ENCODE measurements around the gene ABCF2.
A peak's percentile ranks its signal among the peaks of the same experiment; 100 is the strongest.

ABCF2 gene

DNA sequence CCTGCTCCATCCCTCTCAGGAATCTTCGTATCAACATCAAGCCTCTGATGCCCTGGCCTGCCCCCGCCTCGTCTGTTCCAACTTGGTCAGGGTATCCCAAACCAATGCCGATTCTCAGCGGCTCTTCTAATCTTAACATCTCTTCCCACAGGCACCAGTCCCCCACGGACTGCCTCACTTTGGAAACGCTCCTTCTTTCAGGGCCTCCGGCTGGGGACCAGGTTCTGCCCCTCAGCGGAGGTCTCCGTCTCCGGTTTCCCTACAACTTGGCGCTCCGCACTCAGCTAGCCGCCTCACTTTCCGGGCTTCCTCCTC is 488 bp downstream of the ABCF2 start:
- H3K79me2 ChIP-seq (ENCODE audit: insufficient read depth, low read depth): peaks cover 21% of the 10 kb centered on the region
- peaks cover 27% of the 10 kb centered on the region for H3K4me1 ChIP-seq (ENCODE audit: low read depth, poor library complexity, severe bottlenecking)
- H3K4me2 ChIP-seq: peak overlapping the region; percentile 97
- no peaks in the 10 kb centered on the region for H3K27me3 ChIP-seq (ENCODE audit: insufficient read depth, low read depth)
- no peaks in the 10 kb centered on the region for H4K20me1 ChIP-seq (ENCODE audit: insufficient read depth)
- peak overlapping the region; percentile 29 for H3K4me3 ChIP-seq (IDR thresholded peaks at IDR 0.05; ENCODE audit: insufficient read depth, low read depth, low read length)
- H2AFZ ChIP-seq (ENCODE audit: low read depth): peak overlapping the region; percentile 67
- peaks cover 19% of the 10 kb centered on the region; the same call in 1 of the 2 replicates for H3K36me3 ChIP-seq (ENCODE audit: insufficient read depth)
- H3K27ac ChIP-seq: no peak overlapping the region
- H3K9ac ChIP-seq: peak overlapping the region; percentile 52; the same call in 1 of the 2 replicates
- TF ChIP-seq, protein P1, sequence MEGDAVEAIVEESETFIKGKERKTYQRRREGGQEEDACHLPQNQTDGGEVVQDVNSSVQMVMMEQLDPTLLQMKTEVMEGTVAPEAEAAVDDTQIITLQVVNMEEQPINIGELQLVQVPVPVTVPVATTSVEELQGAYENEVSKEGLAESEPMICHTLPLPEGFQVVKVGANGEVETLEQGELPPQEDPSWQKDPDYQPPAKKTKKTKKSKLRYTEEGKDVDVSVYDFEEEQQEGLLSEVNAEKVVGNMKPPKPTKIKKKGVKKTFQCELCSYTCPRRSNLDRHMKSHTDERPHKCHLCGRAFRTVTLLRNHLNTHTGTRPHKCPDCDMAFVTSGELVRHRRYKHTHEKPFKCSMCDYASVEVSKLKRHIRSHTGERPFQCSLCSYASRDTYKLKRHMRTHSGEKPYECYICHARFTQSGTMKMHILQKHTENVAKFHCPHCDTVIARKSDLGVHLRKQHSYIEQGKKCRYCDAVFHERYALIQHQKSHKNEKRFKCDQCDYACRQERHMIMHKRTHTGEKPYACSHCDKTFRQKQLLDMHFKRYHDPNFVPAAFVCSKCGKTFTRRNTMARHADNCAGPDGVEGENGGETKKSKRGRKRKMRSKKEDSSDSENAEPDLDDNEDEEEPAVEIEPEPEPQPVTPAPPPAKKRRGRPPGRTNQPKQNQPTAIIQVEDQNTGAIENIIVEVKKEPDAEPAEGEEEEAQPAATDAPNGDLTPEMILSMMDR (conservative IDR thresholded peaks at IDR 0.05; ENCODE audit: low read depth, low read length): no peak

DNA sequence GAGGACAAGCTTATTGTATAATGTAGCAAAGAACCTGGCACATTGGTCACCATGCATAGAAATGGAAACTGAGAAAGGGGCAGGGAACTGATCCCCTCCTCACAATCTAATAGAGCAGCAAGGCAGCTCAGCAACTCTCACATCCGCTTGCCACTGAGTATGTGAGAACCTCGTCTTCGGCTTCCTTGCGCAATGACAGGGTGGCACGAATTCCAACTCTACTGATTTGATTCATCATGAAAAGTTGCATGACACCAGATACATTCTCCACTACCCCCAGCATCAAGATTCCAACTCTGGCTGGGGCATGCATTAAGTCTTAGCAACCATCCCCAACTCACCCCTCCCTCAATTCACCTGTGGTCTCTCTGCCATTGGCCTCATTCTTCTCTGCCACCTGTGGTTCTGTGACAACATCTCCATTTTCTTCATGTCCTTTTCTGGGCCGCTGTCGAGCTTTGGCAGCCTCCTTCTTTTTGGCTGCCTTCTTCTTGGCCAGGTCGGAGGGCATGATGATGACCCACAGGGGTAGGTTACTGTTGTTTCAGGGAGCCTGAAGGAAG is 976 bp downstream of the ABCF2 start:
- TF ChIP-seq, protein P1 (conservative IDR thresholded peaks at IDR 0.05; ENCODE audit: low read depth, low read length): no peak
- H3K79me2 ChIP-seq (ENCODE audit: insufficient read depth, low read depth): peaks cover 21% of the 10 kb centered on the region
- no peaks in the 10 kb centered on the region for H3K27me3 ChIP-seq (ENCODE audit: insufficient read depth, low read depth)
- peak overlapping the region; percentile 97 for H3K4me2 ChIP-seq
- peaks cover 21% of the 10 kb centered on the region; the same call in 1 of the 2 replicates for H3K36me3 ChIP-seq (ENCODE audit: insufficient read depth)
- H3K4me3 ChIP-seq (IDR thresholded peaks at IDR 0.05; ENCODE audit: insufficient read depth, low read depth, low read length): peak overlapping the region; percentile 29
- no peaks in the 10 kb centered on the region for H4K20me1 ChIP-seq (ENCODE audit: insufficient read depth)
- no peak overlapping the region for H3K27ac ChIP-seq
- H3K9ac ChIP-seq: peak overlapping the region; percentile 52; the same call in 1 of the 2 replicates
- H2AFZ ChIP-seq (ENCODE audit: low read depth): 0 out of 2 replicates have a peak overlapping the region, but pooled peaks have one; percentile 67
- H3K4me1 ChIP-seq (ENCODE audit: low read depth, poor library complexity, severe bottlenecking): peaks cover 22% of the 10 kb centered on the region

DNA sequence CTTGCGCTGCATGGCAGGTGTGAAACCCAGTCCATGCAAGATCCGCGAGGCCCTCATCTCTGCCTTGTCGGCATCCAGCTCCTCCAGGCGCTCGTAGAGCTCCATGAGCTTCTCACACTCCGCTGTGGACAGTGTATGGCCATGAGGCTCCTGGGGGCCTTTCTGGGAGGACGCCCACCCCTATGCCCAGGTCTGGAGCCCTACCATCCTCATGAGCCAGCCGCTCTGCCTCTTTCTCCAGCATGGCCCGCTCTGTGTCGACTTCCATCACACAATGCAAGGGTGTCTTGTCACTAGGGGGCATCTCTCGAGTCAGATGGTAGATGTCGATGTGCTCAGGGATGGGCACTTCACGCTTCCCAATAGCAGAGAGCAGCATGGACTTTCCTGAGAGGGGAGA is 3.3 kb downstream of the ABCF2 start:
- peaks cover 20% of the 10 kb centered on the region for H3K4me1 ChIP-seq (ENCODE audit: low read depth, poor library complexity, severe bottlenecking)
- H3K9ac ChIP-seq: no peak overlapping the region
- TF ChIP-seq, protein P1 (conservative IDR thresholded peaks at IDR 0.05; ENCODE audit: low read depth, low read length): no peak
- no peak overlapping the region for H3K4me3 ChIP-seq (IDR thresholded peaks at IDR 0.05; ENCODE audit: insufficient read depth, low read depth, low read length)
- H3K27ac ChIP-seq: no peak overlapping the region
- no peaks in the 10 kb centered on the region for H3K27me3 ChIP-seq (ENCODE audit: insufficient read depth, low read depth)
- H4K20me1 ChIP-seq (ENCODE audit: insufficient read depth): no peaks in the 10 kb centered on the region
- H3K36me3 ChIP-seq (ENCODE audit: insufficient read depth): peaks cover 38% of the 10 kb centered on the region; the same call in 1 of the 2 replicates
- H2AFZ ChIP-seq (ENCODE audit: low read depth): no peak overlapping the region
- H3K79me2 ChIP-seq (ENCODE audit: insufficient read depth, low read depth): peaks cover 21% of the 10 kb centered on the region
- H3K4me2 ChIP-seq: no peak overlapping the region

DNA sequence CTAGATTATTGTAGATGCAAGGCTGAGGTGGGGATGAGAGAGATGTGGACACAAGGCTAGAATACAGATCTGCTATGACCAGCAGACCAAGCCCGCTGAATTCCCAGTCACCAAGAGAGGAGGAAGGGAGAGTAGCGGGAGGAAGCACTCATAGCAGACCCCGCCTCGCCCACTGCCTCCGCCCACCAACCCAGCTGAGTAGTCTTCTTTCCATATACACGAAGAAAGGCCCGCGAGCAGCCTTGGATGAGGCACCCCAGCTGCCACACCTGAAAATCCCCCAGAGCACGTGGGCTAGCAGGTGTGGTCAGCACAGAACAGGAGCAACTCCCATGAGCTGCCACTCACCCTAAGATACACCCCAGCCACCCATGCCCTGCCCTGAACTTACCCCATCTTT is 8.8 kb downstream of the ABCF2 start:
- TF ChIP-seq, protein P1 (conservative IDR thresholded peaks at IDR 0.05; ENCODE audit: low read depth, low read length): no peak
- no peak overlapping the region for H3K4me2 ChIP-seq
- H3K27ac ChIP-seq: no peak overlapping the region
- H3K9ac ChIP-seq: no peak overlapping the region
- H4K20me1 ChIP-seq (ENCODE audit: insufficient read depth): no peaks in the 10 kb centered on the region
- H3K79me2 ChIP-seq (ENCODE audit: insufficient read depth, low read depth): no peaks in the 10 kb centered on the region
- H2AFZ ChIP-seq (ENCODE audit: low read depth): no peak overlapping the region
- H3K4me3 ChIP-seq (IDR thresholded peaks at IDR 0.05; ENCODE audit: insufficient read depth, low read depth, low read length): no peak overlapping the region
- H3K4me1 ChIP-seq (ENCODE audit: low read depth, poor library complexity, severe bottlenecking): no peaks in the 10 kb centered on the region
- peaks cover 41% of the 10 kb centered on the region; the same call in 1 of the 2 replicates for H3K36me3 ChIP-seq (ENCODE audit: insufficient read depth)
- no peaks in the 10 kb centered on the region for H3K27me3 ChIP-seq (ENCODE audit: insufficient read depth, low read depth)
